22Rv1 (cell line): ENCODE data around the gene L2HGDH.

Source experiments
- ZFX ChIP-seq: fragments of 450-650 bp; IDR thresholded peaks from 2 replicates; pipeline ENCODE4 v1.6.1; 2017; ENCODE audit warnings: antibody characterized with exemption, borderline replicate concordance
- TF ChIP-seq, protein P1 (sequence below): fragments of 450-650 bp; IDR thresholded peaks from 2 replicates; pipeline ENCODE4 v1.5.1; 2017; ENCODE audit warnings: mild to moderate bottlenecking

DNA sequence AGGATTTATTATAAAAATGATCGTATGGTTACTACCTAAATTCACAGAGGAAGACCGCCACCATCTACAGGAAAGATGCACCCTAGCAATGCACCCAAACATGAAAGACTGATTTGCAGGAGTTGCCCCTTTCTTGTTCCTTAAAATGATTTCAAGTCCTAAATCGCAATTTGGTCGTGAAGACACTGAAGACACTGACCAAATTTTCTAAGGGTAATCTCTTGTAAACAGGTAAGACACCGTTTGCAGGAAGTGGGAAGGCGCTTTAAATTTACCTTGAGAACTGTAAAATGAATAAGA lies 81.7 kb downstream of the L2HGDH start:
- TF ChIP-seq, protein P1, sequence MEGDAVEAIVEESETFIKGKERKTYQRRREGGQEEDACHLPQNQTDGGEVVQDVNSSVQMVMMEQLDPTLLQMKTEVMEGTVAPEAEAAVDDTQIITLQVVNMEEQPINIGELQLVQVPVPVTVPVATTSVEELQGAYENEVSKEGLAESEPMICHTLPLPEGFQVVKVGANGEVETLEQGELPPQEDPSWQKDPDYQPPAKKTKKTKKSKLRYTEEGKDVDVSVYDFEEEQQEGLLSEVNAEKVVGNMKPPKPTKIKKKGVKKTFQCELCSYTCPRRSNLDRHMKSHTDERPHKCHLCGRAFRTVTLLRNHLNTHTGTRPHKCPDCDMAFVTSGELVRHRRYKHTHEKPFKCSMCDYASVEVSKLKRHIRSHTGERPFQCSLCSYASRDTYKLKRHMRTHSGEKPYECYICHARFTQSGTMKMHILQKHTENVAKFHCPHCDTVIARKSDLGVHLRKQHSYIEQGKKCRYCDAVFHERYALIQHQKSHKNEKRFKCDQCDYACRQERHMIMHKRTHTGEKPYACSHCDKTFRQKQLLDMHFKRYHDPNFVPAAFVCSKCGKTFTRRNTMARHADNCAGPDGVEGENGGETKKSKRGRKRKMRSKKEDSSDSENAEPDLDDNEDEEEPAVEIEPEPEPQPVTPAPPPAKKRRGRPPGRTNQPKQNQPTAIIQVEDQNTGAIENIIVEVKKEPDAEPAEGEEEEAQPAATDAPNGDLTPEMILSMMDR, result no peak
- TF ChIP-seq ZFX, result no peak
